Left lobe of liver (tissue), 2 donors: ENCODE measurements around the gene U2AF2. TPM values are rescaled to one million over a fixed set of nuclear protein-coding genes. Genes with fewer than 3 reads are reported as not detected.
A peak's percentile ranks its signal among the peaks of the same experiment; 100 is the strongest.

Experiments
- ATAC-seq: fragments of 200-7000 bp; cut with Tn5 transposase; one replicate; pipeline ENCODE4 v1.9.1; 2020; ENCODE audit warnings: mild to moderate bottlenecking, moderate library complexity
- DNase-seq: peaks from one replicate; pipeline ENCODE4 v3.0.0-alpha.2; 2020; ENCODE audit warnings: low spot score
- total RNA-seq: library from RNA; stranded (reverse); gene quantifications from one replicate; pipeline ENCODE4 v1.2.1, GENCODE V29; 2021
- donor health status: DM: no; HTN: no; CAD: no; lungs with moderate emphysema.
- donor health status: DM: no; HTN: yes; CAD: no.

U2AF2 gene
- total RNA-seq = 61.7 TPM

GRCh38 chr19:55654868-55655647 is at the start of gene U2AF2:
U2AF2 (plus strand) TSS chr19:55655035; CDS start chr19:55655105, 70 bp downstream.
- ATAC-seq = peak; percentile 70
- DNase-seq = peak; percentile 97

GRCh38 chr19:55605207-55605636 is 49.6 kb upstream of the U2AF2 start:
- peak; percentile 97 for DNase-seq
- ATAC-seq = peak; percentile 85

- ATAC-seq = peak; percentile 65
- peak; percentile 69 for DNase-seq
Observed at GRCh38 chr19:55605637-55606470, 49.0 kb upstream of the U2AF2 start, which contains the start of gene ZNF865. ZNF865 (plus strand) TSS chr19:55605647; CDS start chr19:55613619, 7,972 bp downstream.

- ATAC-seq = no peak
- no peak for DNase-seq
Observed at GRCh38 chr19:55606471-55606787, 48.4 kb upstream of the U2AF2 start.

- no peak for DNase-seq
- ATAC-seq = no peak
Observed at GRCh38 chr19:55606817-55607216, 48.0 kb upstream of the U2AF2 start.

- ATAC-seq = no peak
- DNase-seq = no peak
Observed at GRCh38 chr19:55609326-55609725, 45.5 kb upstream of the U2AF2 start.

- ATAC-seq = no peak
- no peak for DNase-seq
Observed at GRCh38 chr19:55611300-55611982, 43.4 kb upstream of the U2AF2 start.

GRCh38 chr19:55611983-55612645 is 42.7 kb upstream of the U2AF2 start:
- ATAC-seq (no peak), DNase-seq (no peak)

GRCh38 chr19:55613396-55613795 is 41.4 kb upstream of the U2AF2 start:
- no peak for ATAC-seq
- no peak for DNase-seq

GRCh38 chr19:55613930-55614710 is 40.7 kb upstream of the U2AF2 start:
- ATAC-seq (no peak), DNase-seq (no peak)

- no peak for ATAC-seq
- DNase-seq = no peak
Observed at GRCh38 chr19:55614711-55615542, 39.9 kb upstream of the U2AF2 start.

GRCh38 chr19:55615543-55616394 is 39.1 kb upstream of the U2AF2 start:
- DNase-seq = no peak
- no peak for ATAC-seq

GRCh38 chr19:55616395-55616875 is 38.4 kb upstream of the U2AF2 start:
- DNase-seq (no peak), ATAC-seq (no peak)

GRCh38 chr19:55617426-55617825 is 37.4 kb upstream of the U2AF2 start:
- DNase-seq (no peak), ATAC-seq (no peak)

- ATAC-seq (no peak), DNase-seq (no peak)
Observed at GRCh38 chr19:55618426-55618825, 36.4 kb upstream of the U2AF2 start.

- no peak for ATAC-seq
Observed at GRCh38 chr19:55619286-55619685, 35.5 kb upstream of the U2AF2 start.

GRCh38 chr19:55620410-55621204 is 34.2 kb upstream of the U2AF2 start:
- DNase-seq = no peak
- ATAC-seq = no peak

More at GRCh38 chr19:55619286-55619685, 35.5 kb upstream of the U2AF2 start:
- no peak for DNase-seq
